Upper lobe of right lung (tissue), 1 donor: Measurements from ENCODE around the gene BBS4. TPM values are rescaled to one million over a fixed set of nuclear protein-coding genes. Genes with fewer than 3 reads are reported as not detected.

Experiments
- ATAC-seq: fragments of 200-7000 bp; cut with Tn5 transposase; one replicate; pipeline ENCODE4 v1.9.1; 2020; ENCODE audit warnings: mild to moderate bottlenecking, moderate library complexity
- DNase-seq: peaks from one replicate; pipeline ENCODE4 v3.0.0-alpha.2; 2020
- H3K27ac ChIP-seq: fragments of 200-600 bp; one replicate; pipeline ENCODE4 v1.8.0; 2022
- H3K27me3 ChIP-seq: fragments of 200-600 bp; one replicate; pipeline ENCODE4 v1.8.0; 2022; ENCODE audit warnings: mild to moderate bottlenecking
- H3K36me3 ChIP-seq: fragments of 200-600 bp; one replicate; pipeline ENCODE4 v1.8.0; 2022
- H3K4me1 ChIP-seq: fragments of 200-600 bp; one replicate; pipeline ENCODE4 v1.8.0; 2022
- H3K4me3 ChIP-seq: fragments of 200-600 bp; one replicate; pipeline ENCODE4 v1.8.0; 2022; ENCODE audit warnings: mild to moderate bottlenecking
- H3K9me3 ChIP-seq: fragments of 200-600 bp; one replicate; pipeline ENCODE4 v1.8.0; 2022
- CTCF ChIP-seq: fragments of 200-600 bp; IDR thresholded peaks from one replicate; pipeline ENCODE4 v1.8.0; 2022; ENCODE audit warnings: antibody characterized with exemption
- intact Hi-C: fragments of 100-400 bp; cut with DNase I; formaldehyde crosslinking; loops from one replicate; pipeline ENCODE4 v1.11.0; 2022
- total RNA-seq: library from RNA; stranded (reverse); fragmentation: NEBNext Ultra II Directional; extraction: Animal tissue kit (Norgen Biotek cat#: 25700); gene quantifications from one replicate; pipeline ENCODE4 v1.2.1, GENCODE V29; 2021
- donor health status: DM: no; HTN: yes; CAD: no; lungs with severe emphysema.

BBS4 gene
- total RNA-seq, 1 donor from 2014 or later, result 18.1 TPM

GRCh38 chr15:72740219-72740618, 54.2 kb downstream of the BBS4 start:
- intact Hi-C loops, result no loop called here
- Histone ChIP-seq H3K4me3 (no peak overlapping the region), H3K27ac (no peak overlapping the region), H3K4me1 (no peaks in the 10 kb centered on the region), H3K27me3 (no peaks in the 10 kb centered on the region), H3K9me3 (no peaks in the 10 kb centered on the region), H3K36me3 (peaks cover 45% of the 10 kb centered on the region)
- no peak for DNase-seq
- ATAC-seq, result no peak
- no peak for TF ChIP-seq CTCF

GRCh38 chr15:72749700-72750099, 63.7 kb downstream of the BBS4 start:
- H3K27me3 ChIP-seq, result no peaks in the 10 kb centered on the region
- DNase-seq (no peak), ATAC-seq (no peak)
- TF ChIP-seq CTCF, result no peak
- no peaks in the 10 kb centered on the region for H3K4me1 ChIP-seq
- intact Hi-C loops, result no loop called here
- no peak overlapping the region for H3K4me3 ChIP-seq
- H3K27ac ChIP-seq, result no peak overlapping the region
- H3K36me3 ChIP-seq, result peaks cover 41% of the 10 kb centered on the region
- H3K9me3 ChIP-seq, result no peaks in the 10 kb centered on the region

- H3K27me3 ChIP-seq, result no peaks in the 10 kb centered on the region
- no peak overlapping the region for H3K27ac ChIP-seq
- peaks cover 63% of the 10 kb centered on the region for H3K36me3 ChIP-seq
- DNase-seq (no peak), ATAC-seq (peak; percentile 87)
- intact Hi-C loops, result no loop called here
- H3K4me3 ChIP-seq, result no peak overlapping the region
- no peaks in the 10 kb centered on the region for H3K4me1 ChIP-seq
- H3K9me3 ChIP-seq, result no peaks in the 10 kb centered on the region
- no peak for TF ChIP-seq CTCF
These were observed 65.9 kb downstream of the BBS4 start for GRCh38 chr15:72751751-72752455.

- no peaks in the 10 kb centered on the region for H3K4me1 ChIP-seq
- no peak for DNase-seq
- no peak overlapping the region for H3K4me3 ChIP-seq
- H3K9me3 ChIP-seq, result no peaks in the 10 kb centered on the region
- peaks cover 82% of the 10 kb centered on the region for H3K36me3 ChIP-seq
- no peaks in the 10 kb centered on the region for H3K27me3 ChIP-seq
- ATAC-seq, result no peak
- no peak overlapping the region for H3K27ac ChIP-seq
- no peak for TF ChIP-seq CTCF
- intact Hi-C loops, result no loop called here
These were observed 68.1 kb downstream of the BBS4 start for GRCh38 chr15:72754096-72754495.

- H3K9me3 ChIP-seq, result no peaks in the 10 kb centered on the region
- no peaks in the 10 kb centered on the region for H3K4me1 ChIP-seq
- H3K27ac ChIP-seq, result no peak overlapping the region
- H3K4me3 ChIP-seq, result no peak overlapping the region
- H3K36me3 ChIP-seq, result peaks cover 92% of the 10 kb centered on the region
- no peak for DNase-seq
- ATAC-seq, result no peak
- intact Hi-C loops, result no loop called here
- no peaks in the 10 kb centered on the region for H3K27me3 ChIP-seq
- TF ChIP-seq CTCF, result no peak
These were observed 72.2 kb downstream of the BBS4 start for GRCh38 chr15:72758182-72758581.
